Tibial nerve (tissue), 4 donors: ENCODE measurements around the gene COX14.

ENCODE experiments used
- EP300 ChIP-seq, 2 donors: sonication (generic); formaldehyde crosslinking; IDR thresholded peaks; one replicate each; pipeline ENCODE4 v1.6.1; 2017; ENCODE audit warnings: antibody characterized with exemption in 2 of 2, mild to moderate bottlenecking in 1 of 2
- POLR2A ChIP-seq, 2 donors: fragments of 450-650 bp; IDR thresholded peaks; one replicate each; pipeline ENCODE4 v1.6.1; 2017; ENCODE audit warnings: antibody characterized with exemption in 2 of 2, mild to moderate bottlenecking in 2 of 2, moderate library complexity in 2 of 2
- TF ChIP-seq, protein P1 (sequence below), 5 experiments: fragments of 200-600 bp in 3 of 5; fragments of 450-650 bp in 2 of 5; sonication (generic) in 3 of 5; IDR thresholded peaks; one replicate each; pipeline ENCODE4 v1.5.1; 2016 to 2019; ENCODE audit warnings: antibody characterized with exemption in 5 of 5, mild to moderate bottlenecking in 3 of 5, moderate library complexity in 2 of 5

DNA sequence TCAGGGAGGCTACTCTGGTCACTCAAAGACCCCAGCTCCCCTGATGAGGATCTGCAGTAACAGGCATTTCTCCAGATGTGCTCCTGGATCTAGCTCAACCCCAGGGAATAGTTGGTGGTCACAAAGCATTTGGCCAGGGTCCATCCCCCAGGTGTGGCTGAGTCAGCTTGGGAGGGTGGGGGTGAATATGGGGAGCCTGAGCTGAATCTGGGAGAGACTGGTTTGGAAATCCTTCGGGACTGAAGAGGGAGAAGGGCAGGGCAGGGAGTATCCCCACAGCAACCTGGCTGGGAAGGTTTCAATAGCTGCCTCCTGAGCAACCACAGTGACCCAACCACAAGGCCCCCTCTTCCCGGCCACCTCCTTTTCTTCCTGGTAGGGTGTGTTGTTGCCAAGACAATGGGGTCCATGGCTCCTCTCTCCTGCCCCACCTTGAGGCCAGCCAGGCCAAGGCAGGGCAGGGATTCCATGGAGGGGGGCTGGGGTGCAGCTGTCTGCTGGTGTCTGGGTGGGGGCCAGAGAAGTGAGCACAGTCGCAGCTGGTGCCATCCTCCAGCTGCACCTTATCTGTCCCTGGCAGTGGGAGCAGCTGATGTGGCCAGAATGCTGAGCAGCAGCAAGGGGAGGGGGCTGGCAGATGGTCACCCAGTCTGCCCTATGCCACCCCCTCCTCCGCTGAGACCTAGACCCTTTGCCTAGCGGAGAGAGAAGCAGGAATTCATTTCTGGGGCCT is 49.1 kb upstream of the COX14 start:
- TF ChIP-seq, protein P1, sequence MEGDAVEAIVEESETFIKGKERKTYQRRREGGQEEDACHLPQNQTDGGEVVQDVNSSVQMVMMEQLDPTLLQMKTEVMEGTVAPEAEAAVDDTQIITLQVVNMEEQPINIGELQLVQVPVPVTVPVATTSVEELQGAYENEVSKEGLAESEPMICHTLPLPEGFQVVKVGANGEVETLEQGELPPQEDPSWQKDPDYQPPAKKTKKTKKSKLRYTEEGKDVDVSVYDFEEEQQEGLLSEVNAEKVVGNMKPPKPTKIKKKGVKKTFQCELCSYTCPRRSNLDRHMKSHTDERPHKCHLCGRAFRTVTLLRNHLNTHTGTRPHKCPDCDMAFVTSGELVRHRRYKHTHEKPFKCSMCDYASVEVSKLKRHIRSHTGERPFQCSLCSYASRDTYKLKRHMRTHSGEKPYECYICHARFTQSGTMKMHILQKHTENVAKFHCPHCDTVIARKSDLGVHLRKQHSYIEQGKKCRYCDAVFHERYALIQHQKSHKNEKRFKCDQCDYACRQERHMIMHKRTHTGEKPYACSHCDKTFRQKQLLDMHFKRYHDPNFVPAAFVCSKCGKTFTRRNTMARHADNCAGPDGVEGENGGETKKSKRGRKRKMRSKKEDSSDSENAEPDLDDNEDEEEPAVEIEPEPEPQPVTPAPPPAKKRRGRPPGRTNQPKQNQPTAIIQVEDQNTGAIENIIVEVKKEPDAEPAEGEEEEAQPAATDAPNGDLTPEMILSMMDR (IDR thresholded peaks at IDR 0.05) = no peak
- TF ChIP-seq EP300 (IDR thresholded peaks at IDR 0.05) = no peak
- TF ChIP-seq POLR2A (IDR thresholded peaks at IDR 0.05) = no peak
